ENCODE data around the gene WDR72. TPM values are rescaled to one million over a fixed set of nuclear protein-coding genes. Genes with fewer than 3 reads are reported as not detected.

WDR72 gene
- polyA plus RNA-seq, 1 donor (not counting 4 experiments of a cell fraction or from before 2014, with no cell fraction given), result 0.03 TPM

DNA sequence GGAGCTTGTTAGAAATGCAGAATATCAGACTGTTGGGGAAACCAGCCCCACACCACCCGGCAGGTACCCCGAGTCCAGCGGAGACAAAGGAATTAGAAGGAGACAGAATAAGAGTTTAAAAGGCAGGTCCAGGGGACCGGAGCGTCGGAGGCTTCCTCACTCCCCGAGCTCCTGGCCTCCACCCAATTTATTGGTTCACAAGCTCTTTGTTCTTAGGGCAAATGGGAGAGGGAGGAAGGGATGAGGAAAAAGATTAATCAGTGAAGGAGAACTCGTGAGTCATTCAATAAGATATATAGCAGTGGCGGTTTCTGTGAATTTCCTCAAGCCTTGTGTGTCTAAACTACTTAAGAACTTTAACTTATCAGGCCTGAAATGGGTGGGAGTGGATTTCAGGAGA lies 32.1 kb upstream of the WDR72 start:
- H3K4me3 ChIP-seq (ENCODE audit: control insufficient read depth in 2 of 3, extremely low read depth in 1 of 3, insufficient read depth in 2 of 3, low read depth in 1 of 3, low read length in 3 of 3), result no peak overlapping the region
- H4K20me1 ChIP-seq (ENCODE audit: control insufficient read depth, extremely low read depth, insufficient read depth, low read length), result no peaks in the 10 kb centered on the region
- H3K27me3 ChIP-seq (ENCODE audit: control insufficient read depth, extremely low read depth, insufficient read depth, low read length), result no peaks in the 10 kb centered on the region
- dilution Hi-C loops (cut with MboI; ENCODE audit: extremely low pct_ligation_motif_present, low sequenced_read_pairs), result no loop called here
- no peak overlapping the region for H2AFZ ChIP-seq (ENCODE audit: control insufficient read depth, low read length)
- H3K36me3 ChIP-seq (ENCODE audit: control insufficient read depth in 2 of 2, extremely low read depth in 1 of 2, insufficient read depth in 2 of 2, low read length in 2 of 2), result no peaks in the 10 kb centered on the region
- H3K9me3 ChIP-seq (ENCODE audit: control insufficient read depth, low read depth, low read length), result no peaks in the 10 kb centered on the region
- no peak overlapping the region for H3K4me2 ChIP-seq (ENCODE audit: control insufficient read depth, extremely low read depth, insufficient read depth, low read depth, low read length)
- no peaks in the 10 kb centered on the region for H3K9me1 ChIP-seq (ENCODE audit: control insufficient read depth, extremely low read depth, insufficient read depth, low read length)
- no peak overlapping the region for H3K9ac ChIP-seq (ENCODE audit: control insufficient read depth, extremely low read depth, insufficient read depth, low read length)
- no peak overlapping the region for H3K27ac ChIP-seq (ENCODE audit: control insufficient read depth, insufficient read depth, low read length)
- no peak for TF ChIP-seq EZH2 (IDR thresholded peaks at IDR 0.05; ENCODE audit: low read length)
- TF ChIP-seq, protein P1, sequence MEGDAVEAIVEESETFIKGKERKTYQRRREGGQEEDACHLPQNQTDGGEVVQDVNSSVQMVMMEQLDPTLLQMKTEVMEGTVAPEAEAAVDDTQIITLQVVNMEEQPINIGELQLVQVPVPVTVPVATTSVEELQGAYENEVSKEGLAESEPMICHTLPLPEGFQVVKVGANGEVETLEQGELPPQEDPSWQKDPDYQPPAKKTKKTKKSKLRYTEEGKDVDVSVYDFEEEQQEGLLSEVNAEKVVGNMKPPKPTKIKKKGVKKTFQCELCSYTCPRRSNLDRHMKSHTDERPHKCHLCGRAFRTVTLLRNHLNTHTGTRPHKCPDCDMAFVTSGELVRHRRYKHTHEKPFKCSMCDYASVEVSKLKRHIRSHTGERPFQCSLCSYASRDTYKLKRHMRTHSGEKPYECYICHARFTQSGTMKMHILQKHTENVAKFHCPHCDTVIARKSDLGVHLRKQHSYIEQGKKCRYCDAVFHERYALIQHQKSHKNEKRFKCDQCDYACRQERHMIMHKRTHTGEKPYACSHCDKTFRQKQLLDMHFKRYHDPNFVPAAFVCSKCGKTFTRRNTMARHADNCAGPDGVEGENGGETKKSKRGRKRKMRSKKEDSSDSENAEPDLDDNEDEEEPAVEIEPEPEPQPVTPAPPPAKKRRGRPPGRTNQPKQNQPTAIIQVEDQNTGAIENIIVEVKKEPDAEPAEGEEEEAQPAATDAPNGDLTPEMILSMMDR (optimal IDR thresholded peaks at IDR 0.05 in 1 of 3, IDR thresholded peaks at IDR 0.05 in 1 of 3, conservative IDR thresholded peaks at IDR 0.05 in 1 of 3; ENCODE audit: extremely low read depth in 1 of 3, insufficient read depth in 2 of 3, low read length in 3 of 3), result no peak
- no peaks in the 10 kb centered on the region for H3K4me1 ChIP-seq (ENCODE audit: control insufficient read depth, extremely low read depth, insufficient read depth, low read length)
- H3K79me2 ChIP-seq (ENCODE audit: control insufficient read depth, insufficient read depth, low read length), result no peaks in the 10 kb centered on the region
- DNase-seq (ENCODE audit: low read depth, low spot score), result no peak
- FAIRE-seq, result no peak

DNA sequence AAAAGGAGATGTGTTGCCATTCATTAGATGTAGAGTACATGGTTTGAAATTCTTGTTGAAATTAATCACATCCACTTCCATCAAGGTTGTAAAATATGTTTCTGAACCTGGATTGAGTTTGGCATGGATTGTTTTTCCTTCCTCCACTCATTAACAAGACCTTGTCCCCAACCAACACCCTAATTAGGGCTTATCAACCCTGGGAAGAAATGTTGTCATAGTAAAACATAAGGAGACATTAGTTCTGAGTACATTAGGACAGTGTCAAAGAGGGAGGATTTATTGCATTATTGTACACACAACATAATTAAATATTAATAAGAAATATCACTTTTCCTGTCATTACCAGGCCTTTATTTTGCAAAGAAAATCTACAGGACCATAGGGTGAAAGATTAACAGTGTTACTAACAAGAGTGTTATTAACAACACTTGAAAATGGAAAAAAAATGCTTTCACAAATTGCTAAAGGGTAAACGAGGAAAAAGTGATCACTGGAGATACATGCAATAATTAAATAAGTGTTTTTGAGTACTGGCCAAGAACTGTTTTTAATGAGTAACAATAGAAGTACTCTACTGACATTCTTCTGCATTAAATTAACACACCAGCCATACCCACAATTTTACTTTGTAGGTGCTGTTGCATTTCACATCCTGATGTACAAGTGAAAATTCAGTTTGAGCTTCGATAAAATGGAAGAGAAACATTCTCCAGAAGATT lies 30.4 kb upstream of the WDR72 start:
- no peaks in the 10 kb centered on the region for H3K79me2 ChIP-seq (ENCODE audit: control insufficient read depth, insufficient read depth, low read length)
- FAIRE-seq (no peak), DNase-seq (ENCODE audit: low read depth, low spot score) (no peak)
- H4K20me1 ChIP-seq (ENCODE audit: control insufficient read depth, extremely low read depth, insufficient read depth, low read length), result no peaks in the 10 kb centered on the region
- TF ChIP-seq EZH2 (IDR thresholded peaks at IDR 0.05; ENCODE audit: low read length), result no peak
- TF ChIP-seq, protein P1 (optimal IDR thresholded peaks at IDR 0.05 in 1 of 3, IDR thresholded peaks at IDR 0.05 in 1 of 3, conservative IDR thresholded peaks at IDR 0.05 in 1 of 3; ENCODE audit: extremely low read depth in 1 of 3, insufficient read depth in 2 of 3, low read length in 3 of 3), result no peak
- H3K9ac ChIP-seq (ENCODE audit: control insufficient read depth, extremely low read depth, insufficient read depth, low read length), result no peak overlapping the region
- H3K9me3 ChIP-seq (ENCODE audit: control insufficient read depth, low read depth, low read length), result no peaks in the 10 kb centered on the region
- no peaks in the 10 kb centered on the region for H3K27me3 ChIP-seq (ENCODE audit: control insufficient read depth, extremely low read depth, insufficient read depth, low read length)
- no peak overlapping the region for H3K27ac ChIP-seq (ENCODE audit: control insufficient read depth, insufficient read depth, low read length)
- dilution Hi-C loops (cut with MboI; ENCODE audit: extremely low pct_ligation_motif_present, low sequenced_read_pairs), result no loop called here
- H3K4me2 ChIP-seq (ENCODE audit: control insufficient read depth, extremely low read depth, insufficient read depth, low read depth, low read length), result no peak overlapping the region
- no peaks in the 10 kb centered on the region for H3K4me1 ChIP-seq (ENCODE audit: control insufficient read depth, extremely low read depth, insufficient read depth, low read length)
- H3K4me3 ChIP-seq (ENCODE audit: control insufficient read depth in 2 of 3, extremely low read depth in 1 of 3, insufficient read depth in 2 of 3, low read depth in 1 of 3, low read length in 3 of 3), result no peak overlapping the region
- H2AFZ ChIP-seq (ENCODE audit: control insufficient read depth, low read length), result no peak overlapping the region
- no peaks in the 10 kb centered on the region for H3K9me1 ChIP-seq (ENCODE audit: control insufficient read depth, extremely low read depth, insufficient read depth, low read length)
- no peaks in the 10 kb centered on the region for H3K36me3 ChIP-seq (ENCODE audit: control insufficient read depth in 2 of 2, extremely low read depth in 1 of 2, insufficient read depth in 2 of 2, low read length in 2 of 2)
